Measurements from ENCODE around the gene CBFB.
A peak's percentile ranks its signal among the peaks of the same experiment; 100 is the strongest.

CBFB gene

DNA sequence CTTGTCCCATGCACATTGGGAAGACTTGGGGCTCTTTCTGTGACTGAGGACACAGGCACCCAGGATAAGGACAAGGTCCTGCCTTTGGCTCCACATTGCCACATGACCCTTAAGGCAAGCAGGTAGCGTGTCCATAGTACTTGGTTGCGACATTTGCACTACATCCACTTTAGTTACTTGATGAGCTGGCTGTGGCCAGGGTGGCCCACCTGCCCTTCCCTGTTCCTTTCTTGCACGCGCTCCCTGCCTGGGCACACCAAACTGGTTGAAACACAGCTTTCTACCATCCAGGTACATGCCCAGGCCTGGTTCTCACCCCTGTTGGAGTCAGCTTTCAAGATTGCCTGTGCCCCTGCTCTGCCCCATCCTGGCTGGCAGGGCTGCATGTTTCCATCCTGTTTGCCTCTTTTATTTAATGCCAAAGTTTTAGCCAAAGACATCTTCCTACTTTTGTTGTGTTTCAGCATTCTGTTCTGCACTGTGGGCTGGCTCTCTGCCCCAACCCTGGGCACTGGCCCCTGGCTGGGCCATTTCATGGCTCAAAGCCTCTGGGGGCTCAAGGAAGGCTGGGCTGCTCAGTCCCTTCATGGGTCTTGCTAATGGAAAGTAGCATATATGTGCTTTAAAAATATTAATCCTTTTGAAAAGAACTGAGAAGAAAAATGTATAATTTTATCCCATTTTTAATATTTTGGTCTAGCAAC is 118.6 kb downstream of the CBFB start:
- ATAC-seq (no peak), DNase-seq (no peak)
- H3K9me3 Mint-ChIP-seq: no peaks in the 10 kb centered on the region
- H3K27ac Mint-ChIP-seq: no peak overlapping the region
- no peak overlapping the region for H3K4me3 Mint-ChIP-seq
- H3K27me3 Mint-ChIP-seq: peaks cover 28% of the 10 kb centered on the region
- H3K4me1 Mint-ChIP-seq: peaks cover 18% of the 10 kb centered on the region

DNA sequence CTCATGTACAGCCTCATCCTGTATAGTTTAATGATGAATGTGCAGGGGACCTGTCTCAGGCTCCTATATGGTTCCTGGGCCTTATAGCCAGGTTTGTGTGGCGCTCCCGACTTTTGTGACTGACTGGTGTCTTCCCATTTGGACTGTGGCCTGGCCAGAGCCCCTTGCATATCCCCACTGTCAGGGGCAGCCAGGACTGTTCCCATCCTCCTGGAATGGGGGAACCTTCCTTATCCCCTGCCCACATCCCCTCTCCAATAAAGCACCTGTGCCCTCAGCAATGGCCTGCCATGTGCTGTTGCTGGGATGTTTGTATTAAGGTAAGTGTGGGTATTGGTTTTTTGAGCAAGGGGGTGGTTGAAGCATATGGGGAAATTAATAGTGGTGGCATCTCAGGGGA is 119.3 kb downstream of the CBFB start:
- DNase-seq: no peak
- Mint-ChIP-seq H3K4me3 (no peak overlapping the region), H3K27ac (peak overlapping the region in 1 of 2 donors; percentile 6), H3K9me3 (no peaks in the 10 kb centered on the region), H3K4me1 (peaks cover 24% of the 10 kb centered on the region), H3K27me3 (peaks cover 34% of the 10 kb centered on the region)
- ATAC-seq: no peak

DNA sequence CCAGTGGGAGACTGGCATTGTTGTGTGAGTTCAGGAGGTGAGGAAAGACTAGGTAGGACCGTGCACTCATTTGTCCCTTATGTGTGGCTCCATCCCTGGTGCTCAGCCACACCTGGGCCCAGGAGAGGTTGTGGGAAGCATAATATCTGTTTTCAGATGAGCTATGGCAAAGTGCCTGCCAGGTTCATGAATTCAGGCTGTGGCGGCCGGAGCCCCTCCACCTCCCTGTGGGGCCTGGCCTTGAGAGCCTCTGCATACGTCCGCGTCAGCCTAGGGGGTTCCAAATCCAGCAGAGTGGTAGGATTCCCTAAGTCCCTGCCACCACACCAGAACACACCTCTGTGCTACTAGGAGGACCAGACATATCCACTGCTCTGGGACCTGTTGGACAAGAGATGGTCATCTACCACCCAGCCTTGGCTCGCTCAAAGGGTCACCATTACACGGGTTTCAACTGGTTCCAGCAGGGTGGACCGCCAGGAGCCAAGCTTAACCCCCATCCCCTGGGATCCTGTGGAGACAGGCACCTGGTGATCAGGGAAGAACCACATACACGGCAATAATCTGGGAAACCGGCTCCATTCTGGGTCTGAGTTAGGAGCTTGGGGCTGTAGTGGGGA is 119.8 kb downstream of the CBFB start:
- DNase-seq: no peak
- H3K27me3 Mint-ChIP-seq: peaks cover 40% of the 10 kb centered on the region
- peaks cover 29% of the 10 kb centered on the region for H3K4me1 Mint-ChIP-seq
- peak overlapping the region in 1 of 2 donors; percentile 6 for H3K27ac Mint-ChIP-seq
- H3K4me3 Mint-ChIP-seq: peak overlapping the region in 1 of 2 donors; percentile 48
- no peaks in the 10 kb centered on the region for H3K9me3 Mint-ChIP-seq
- ATAC-seq: no peak

DNA sequence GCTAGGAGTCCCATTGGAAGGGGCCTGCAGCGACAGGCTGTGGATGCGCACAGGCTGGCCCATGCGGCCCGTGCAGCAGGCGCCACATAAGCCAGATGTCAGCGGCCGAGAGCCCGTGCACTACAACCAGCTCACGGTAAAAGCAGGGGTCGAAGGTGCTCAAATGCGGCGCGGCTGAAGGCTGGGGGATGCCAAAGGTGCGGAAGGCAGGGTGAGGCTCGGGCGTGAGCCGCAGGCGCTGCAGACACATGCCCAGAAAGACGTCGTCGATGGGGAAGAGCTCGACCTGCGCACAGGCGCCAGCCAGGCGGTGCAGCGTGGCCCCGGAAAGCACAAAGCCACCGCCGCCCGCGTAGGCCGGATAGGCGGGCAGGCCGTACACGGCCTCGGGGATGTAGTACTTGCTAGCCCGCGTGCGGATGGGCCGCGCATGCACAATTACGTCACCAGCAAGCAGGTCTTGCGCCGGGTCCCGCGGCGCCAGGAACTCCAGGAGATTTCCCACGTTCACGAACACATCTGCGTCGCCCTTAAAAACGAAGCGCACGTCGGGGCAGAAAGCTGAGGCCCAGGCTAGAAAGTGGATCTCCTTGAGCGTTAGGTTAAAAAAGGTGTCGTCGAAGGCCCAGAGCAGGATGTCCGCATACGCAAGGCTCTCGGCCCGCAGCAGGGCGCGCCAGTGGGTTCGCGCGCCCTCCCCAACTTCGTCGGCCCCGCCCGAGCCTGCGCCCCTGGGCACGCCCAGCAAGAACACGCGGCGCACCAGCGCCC is 120.5 kb downstream of the CBFB start:
- Mint-ChIP-seq H3K27me3 (peaks cover 44% of the 10 kb centered on the region), H3K9me3 (no peaks in the 10 kb centered on the region), H3K4me1 (peaks cover 34% of the 10 kb centered on the region), H3K4me3 (peak overlapping the region; percentile 30 to 53), H3K27ac (no peak overlapping the region)
- DNase-seq (no peak), ATAC-seq (peak; percentile 0)

DNA sequence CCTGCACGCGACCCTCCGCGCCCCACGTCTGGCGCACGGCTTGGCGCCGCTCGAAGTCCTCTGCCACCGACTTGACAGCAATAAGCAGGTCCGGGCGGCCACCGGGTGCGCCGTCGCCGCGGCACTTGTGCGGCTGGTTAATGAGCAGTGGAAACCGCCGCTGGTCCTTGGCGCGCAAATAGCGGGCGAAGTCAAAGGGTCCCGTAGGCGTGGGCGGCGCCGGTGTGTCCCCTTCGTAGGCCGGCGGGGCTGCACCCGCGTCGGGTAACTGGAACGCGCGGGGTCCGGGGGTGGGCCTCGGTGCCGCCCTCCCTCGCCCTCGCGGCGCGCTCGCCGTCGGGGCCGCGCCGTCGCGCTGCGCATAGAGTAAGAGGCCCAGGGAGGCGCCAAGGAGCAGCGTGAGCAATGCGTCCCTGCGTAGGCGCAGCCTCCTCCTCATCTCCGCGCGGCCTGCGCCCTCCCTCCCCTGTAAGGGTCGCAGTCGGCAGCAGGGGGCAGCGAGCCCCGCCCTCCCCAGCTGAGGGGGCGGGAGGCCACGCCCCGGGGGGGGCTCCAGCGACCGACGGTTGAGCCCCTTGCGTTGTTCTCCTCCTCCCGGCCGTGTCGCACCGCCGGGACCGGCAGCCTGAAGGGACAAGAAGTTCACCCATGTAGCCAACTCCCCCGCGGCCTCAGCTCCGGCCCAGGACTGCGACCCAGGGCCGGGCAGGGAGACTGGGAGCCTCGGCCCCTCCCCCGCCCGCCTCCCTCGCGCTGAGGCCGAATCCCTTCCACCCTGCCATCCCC is 121.3 kb downstream of the CBFB start:
- ATAC-seq: peak; percentile 88
- Mint-ChIP-seq H3K27ac (peak overlapping the region; percentile 35 to 65), H3K9me3 (no peaks in the 10 kb centered on the region), H3K4me1 (peaks cover 37% of the 10 kb centered on the region), H3K4me3 (peak overlapping the region; percentile 77 to 86), H3K27me3 (peaks cover 48% of the 10 kb centered on the region)
- peak; percentile 69 to 78 for DNase-seq
